Effector CD8-positive, alpha-beta T cell (primary cell): ENCODE results near the gene ITGA8.
"Not testable (repeated sequence)": the region's sequence is repeated elsewhere in the genome, so short reads cannot be mapped to it uniquely, and the experiment has no call there.

Experiments used
- DNase-seq: peaks from one replicate; lab custom pipeline; 2025; lab: John Stamatoyannopoulos, UW

Gene ITGA8

DNA sequence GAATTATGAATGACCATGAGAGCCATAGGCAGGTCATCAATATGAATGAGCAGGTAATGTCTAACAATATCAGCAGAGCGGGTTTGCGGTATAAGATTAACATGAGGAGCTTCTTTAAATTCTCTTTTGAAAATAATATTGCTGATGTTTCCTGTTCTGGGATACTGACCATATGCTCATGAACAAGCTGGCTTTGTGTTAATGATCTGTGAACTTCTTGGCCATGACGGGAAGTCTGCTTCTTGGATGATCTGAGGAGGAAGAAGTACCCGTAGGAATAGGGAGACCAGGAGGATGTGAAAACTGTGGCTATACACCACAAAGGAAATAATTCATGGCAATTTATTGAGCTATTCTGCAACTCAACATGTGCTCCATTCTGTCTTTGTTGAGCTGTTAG, 38.6 kb downstream of the ITGA8 start:
- no peak for DNase-seq

DNA sequence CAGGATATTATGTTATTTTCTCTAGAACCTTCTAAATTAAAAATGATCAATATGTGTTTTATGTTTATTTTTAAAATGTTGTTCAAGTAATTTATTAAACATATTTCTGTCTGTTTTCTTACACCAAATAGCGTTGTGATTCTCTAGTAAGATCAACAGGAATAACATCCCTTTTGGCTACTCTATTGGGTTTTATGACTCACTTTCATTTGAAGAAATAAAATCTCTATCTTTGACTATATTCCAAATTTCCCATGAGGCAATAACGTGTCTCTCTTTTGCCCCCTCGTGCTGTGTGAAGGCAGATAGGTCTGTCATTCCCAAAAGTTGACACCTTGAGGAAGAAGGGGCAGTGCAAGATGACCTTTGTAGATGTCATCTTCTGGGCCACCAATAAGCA, 40.9 kb downstream of the ITGA8 start:
- DNase-seq, result no peak

DNA sequence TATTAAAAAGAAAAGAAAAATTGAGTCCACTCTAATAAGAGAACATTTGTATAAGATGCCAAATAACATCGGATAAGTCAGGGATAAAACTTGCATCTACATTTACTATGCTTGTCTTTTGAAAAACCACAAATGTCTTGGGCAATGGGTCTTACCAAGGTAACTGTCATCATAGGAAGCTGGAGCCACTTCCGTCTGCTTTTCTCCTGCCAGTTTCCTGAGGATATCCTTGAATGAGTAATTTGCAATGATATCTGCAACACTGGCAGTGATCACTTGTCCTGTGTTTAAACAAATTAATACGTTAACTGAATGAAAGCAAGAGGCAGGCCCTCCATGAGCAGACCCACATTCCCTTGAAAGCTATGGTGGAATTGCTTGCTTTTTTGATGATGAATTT, 47.3 kb downstream of the ITGA8 start:
- no peak for DNase-seq

DNA sequence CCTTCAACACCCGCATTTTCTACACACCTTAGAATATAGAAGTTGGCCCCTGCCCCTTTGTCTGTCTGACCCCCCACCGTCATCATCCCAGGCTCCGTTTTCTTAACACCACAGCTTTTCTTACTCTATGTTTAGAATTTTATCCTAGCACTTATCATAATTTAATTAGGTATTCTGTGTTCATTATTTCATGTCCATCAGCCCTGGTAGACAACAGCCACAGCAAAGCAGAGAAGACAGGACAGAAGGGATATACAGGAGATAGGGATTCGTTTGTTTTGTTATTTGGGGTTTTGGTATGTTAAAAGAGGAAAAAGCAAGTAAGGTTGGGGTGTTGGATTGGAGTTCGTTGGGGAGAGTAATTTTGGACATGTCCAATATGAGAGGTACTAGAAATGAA, 48.8 kb downstream of the ITGA8 start:
- no peak for DNase-seq

DNA sequence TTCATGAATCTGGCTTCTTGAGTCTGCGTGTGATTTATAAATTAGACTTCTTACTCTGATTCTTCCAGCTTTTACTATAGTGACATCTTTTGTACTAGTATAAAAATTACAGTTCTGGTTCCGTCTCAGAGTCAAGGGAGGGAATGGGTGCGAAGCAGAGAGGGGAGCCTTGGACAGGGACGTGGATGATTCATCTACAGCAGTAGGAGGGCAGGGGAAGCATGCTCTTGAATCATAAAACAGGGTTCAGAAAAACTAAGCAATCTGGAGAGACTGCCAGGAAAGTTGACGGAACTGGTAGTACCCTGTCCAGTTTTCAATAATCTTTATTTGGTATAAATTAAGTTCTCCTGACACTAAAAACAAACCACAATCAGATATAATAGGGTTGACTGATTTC, 58.1 kb downstream of the ITGA8 start:
- no peak for DNase-seq

DNA sequence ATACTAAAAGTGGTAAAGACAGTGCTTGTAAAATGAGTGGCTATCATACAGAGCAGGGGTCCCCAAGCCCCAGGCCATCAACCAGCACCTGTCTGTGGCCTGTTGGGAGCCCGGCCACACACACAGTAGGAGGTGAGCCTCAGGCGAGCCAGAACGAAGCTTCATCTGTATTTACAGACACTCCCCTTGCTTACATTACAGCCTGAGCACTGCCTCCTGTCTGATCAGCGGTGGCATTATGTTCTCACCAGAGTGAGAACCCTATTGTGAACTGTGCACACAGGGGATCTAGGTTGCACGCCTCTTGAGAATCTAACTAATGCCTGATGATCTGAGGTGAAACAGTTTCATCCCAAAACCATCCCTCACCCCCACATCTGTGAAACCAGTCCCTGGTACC, 58.7 kb downstream of the ITGA8 start:
- DNase-seq, result no peak

DNA sequence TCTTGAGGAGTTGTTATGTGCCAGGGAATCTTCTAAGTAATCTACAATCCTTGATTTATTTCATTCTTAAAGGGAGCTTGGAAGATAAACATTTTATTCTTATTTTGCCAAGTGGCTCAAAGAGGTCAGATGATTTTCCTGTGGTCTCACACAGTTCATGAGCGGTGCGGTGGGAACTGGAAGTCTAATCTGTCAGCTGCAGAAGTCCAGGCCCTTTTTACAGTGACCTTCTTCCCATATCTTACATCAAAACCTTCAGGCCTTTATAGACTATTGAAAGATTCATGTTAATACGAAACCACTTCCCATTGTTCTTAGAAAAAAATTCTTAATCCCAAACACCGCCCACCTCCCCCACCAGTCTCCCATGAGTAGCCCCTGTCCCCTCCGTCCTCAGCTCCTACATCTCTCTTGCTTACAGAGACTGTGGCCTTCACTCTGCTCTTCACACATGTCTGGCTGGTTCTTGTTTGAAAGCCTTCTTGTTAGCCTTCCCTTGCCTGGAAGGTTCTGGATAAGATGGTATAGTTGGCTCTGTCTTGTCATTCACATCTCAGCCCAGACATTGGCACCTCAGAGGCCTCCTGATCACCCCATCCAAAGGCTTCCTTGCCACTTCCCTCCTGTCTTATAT, 61.5 kb downstream of the ITGA8 start:
- no peak for DNase-seq

DNA sequence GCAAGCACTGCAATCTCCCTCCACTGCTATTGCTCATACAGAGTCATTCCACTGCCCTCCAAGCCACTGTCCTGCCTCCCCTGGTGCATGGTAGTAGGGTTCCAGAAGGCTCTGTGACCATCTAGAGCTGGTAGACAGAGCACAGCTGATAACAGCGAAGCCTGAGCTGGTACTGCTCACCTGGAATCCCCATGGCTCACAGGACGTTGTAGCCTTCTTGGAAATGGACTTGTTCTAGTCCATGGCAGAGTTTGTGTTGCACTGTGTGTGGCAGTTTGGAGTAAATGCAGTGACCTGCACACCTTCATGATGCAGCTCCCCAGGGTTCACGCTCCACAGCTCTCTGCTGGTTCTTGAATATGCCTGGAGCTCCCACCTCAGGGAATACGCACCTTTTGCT, 67.0 kb downstream of the ITGA8 start:
- DNase-seq, result no peak

DNA sequence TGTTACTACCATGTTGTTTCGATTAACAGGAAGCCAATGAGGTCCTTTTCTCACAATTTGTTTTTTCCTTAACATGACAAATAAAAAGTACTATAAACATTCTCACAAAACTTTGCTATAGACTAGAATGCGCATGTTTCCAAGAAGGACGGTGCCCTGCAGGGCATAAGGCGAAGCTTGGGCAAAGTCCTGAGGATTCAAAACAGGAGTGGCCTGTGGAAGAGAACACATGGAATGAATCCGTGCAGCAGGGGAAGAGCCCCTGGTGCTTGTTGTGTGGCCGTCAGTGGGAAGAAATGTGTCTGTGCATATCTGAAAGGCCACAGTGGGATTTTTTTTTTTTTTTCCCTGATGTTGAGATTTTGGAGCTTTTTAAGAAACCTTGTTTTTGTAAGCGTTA, 67.6 kb downstream of the ITGA8 start:
- no peak for DNase-seq

DNA sequence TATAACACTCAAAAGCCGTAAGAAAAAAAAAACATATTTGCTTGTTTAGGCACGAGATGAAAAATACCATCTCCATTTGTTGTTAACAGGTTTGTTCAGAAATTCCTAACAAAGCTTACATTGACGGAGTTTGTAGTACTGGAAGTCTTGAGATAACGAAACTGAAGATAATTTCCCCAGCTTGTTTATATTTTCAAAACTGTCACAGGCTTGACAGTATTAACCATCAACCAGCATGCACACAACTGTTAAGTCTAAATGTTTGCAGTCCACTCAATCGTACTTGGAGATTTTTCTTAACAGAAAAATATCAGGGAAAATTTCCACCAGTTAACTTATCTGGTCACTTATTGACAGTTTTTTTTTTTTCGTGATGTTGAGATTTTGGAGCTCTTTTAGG, 68.5 kb downstream of the ITGA8 start:
- DNase-seq, result no peak

DNA sequence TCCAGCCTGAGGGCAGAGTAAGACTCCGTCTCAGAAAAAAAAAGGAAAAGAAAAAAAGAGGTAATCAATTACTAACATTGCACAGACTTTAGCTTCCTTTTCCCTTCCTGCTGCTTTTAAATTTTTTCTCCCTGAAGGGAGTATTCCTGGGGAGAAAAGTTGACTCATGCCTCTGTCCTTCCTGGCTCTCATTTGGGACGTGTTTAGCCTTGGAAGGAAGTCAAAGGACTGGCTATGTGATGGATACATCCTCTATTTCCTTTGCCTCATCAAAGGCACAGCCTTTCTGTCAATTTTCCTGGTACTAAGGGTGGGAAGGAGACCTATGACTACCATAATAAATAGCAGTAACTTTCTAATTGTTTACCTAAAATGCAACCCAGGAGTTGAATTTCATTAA, 77.6 kb downstream of the ITGA8 start:
- DNase-seq, result no peak

DNA sequence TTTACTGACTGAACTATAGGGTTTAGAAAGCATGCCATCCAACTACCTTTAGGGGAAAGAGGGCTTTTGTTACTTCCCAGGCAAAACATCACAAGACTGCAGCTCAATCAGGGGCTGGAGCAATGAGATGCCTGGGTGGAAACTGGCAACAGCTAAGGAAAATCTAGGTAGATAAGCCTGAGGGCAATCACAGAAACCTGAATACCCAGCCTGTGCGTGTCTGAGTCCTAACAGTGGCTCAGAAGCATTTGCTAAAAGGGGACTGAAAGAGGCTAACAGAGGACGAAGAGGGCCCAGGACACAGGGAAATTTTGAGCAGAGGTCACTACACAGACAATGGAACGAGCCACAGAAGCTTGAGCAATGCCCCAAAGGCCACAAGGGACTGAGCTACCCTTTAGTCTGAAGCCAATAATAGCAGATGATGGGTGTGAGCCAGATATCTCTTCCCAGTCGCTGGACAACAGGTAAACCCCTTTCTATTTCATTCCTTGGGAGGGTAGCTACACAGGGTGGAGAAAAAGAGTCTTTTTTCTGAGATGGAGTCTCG, 79.1 kb downstream of the ITGA8 start:
- no peak for DNase-seq

DNA sequence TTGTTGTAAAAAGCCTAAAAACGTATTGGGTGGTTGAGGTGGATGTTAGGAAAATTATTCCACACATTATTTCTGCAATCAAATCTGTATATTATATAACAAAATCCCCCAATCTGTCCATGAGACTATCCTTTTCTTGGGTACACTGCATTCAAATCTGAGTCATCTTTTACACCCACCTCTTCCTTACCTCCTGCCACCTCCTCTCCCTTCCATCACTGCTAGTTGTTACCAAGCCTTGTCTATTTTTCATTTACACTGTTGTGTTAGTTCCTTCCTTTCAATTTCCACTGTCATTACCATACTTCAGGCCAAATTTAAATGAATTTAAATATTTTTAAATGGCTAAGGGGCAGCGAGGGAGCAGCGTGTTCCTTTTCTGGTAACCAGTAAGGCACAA, 83.3 kb downstream of the ITGA8 start:
- DNase-seq, result no peak

DNA sequence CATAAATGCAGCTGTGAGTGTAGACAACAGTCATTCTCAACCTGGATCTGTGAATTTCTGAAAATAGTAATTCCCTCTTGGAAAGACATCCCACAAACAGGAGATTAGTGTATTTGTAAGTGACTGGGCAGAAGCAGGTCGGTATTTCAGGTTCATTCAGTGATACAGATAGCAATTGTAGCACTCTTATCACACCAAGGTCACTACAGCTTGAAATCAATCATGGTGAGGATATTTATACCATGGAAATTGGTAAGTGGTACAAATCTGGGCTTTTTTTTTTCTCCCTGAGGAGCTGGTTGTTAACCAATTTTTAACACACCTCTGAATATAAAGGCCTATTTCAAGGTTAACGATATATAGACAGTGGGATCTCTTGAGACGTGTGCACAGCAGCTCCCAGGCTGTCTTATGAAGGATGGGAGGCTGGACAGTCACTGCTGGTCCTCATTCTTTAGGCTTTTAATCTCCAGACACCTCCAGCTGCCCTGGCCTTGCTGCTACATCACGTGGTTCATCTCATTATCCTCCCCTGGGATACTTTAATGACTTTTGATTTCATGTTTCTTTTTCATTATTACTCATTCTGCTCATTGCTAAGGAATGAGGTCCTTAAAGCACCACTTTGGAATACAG, 87.1 kb downstream of the ITGA8 start:
- DNase-seq, result no peak

DNA sequence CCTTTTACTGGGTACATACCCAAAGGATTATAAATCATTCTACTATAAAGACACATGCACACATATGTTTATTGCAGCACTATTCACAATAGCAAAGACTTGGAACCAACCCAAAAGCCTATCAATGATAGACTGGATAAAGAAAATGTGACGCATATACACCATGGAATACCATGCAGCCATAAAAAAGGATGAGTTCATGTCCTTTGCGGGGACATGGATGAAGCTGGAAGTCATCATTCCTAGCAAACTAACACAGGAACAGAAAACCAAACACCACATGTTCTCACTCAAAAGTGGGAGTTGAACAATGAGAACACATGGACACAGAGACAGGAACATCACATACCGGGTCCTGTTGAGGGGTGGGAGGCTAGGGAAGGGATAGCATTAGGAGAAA, 88.5 kb downstream of the ITGA8 start:
- not testable (repeated sequence) for DNase-seq

DNA sequence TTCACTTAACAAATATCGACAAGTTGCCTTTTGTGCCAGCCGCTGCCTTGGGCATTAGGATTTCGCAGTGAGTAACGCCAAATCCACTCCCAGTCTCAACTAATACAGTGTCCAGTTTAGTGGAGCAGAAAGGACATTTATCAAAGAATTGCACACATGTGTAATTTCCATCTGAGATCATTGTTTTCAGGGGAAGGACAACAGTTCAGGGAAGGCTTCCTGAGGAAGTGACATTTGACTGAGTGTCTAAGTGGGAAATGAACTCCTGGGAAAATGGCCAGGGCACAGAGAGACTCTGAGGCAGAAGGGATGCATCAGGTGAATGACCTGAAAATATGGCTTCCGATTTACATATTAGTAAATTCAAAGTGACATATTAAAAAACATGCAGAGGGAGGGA, 89.4 kb downstream of the ITGA8 start:
- no peak for DNase-seq

DNA sequence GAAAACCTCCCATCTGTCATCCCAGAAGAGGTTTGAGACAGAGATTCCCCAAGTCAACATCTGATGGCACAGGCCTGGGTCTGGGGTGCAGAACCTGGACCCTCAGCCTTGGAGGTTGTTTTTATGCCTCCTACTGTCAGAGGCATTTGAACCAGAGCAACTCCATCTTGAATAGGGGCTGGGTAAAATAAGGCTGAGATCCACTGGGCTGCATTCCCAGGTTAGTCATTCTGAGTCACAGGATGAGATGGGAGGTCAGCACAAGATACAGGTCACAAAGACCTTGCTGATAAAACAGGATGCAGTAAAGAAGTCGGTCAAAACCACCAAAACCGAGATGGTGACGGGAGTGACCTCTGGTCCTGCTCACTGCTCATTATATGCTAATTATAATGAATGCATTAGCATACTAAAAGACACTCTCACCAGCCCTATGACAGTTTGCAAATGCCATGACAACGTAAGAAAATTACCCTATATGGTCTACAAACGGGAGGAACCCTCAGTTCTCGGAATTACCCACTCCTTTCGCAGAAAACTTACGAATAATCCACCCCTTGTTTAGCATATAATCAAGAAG, 92.0 kb downstream of the ITGA8 start:
- DNase-seq, result no peak

DNA sequence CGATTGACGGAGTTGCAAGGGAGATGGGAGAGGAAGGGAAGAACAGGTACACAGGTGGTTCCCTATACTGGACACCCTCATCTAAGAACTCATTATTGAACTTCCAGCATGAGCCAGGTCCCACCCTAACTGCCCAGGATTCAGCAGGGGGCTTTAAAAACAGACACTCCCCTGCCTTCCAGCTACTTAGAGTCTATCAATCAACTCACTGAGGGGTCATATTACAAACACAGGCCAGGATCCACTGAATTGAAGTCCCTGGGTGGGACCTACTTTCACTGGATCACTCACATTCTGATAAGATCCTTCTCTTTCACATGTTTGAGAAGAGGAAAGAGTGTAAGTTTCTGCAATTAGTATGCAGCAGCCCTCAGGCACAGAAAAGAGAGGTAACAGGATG, 92.8 kb downstream of the ITGA8 start:
- DNase-seq, result no peak

DNA sequence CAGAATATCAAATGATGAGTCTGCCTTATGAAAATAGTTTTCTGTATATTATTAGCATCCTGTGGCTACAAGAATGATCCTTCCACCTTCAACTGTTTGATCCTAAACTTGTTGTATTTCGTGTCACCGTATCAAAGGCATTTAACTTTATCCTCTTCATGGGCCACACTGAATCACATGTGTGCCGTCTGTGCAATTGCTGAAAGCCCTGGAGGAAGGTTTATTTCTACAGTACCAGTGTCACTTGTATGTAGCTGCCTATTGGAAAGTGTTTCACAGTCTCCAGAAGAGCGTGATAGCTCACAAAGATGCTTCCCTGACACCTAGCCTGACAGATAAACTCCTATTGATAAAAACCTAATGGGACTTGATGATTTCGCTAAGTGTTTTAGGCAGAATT, 94.5 kb downstream of the ITGA8 start:
- DNase-seq, result no peak

DNA sequence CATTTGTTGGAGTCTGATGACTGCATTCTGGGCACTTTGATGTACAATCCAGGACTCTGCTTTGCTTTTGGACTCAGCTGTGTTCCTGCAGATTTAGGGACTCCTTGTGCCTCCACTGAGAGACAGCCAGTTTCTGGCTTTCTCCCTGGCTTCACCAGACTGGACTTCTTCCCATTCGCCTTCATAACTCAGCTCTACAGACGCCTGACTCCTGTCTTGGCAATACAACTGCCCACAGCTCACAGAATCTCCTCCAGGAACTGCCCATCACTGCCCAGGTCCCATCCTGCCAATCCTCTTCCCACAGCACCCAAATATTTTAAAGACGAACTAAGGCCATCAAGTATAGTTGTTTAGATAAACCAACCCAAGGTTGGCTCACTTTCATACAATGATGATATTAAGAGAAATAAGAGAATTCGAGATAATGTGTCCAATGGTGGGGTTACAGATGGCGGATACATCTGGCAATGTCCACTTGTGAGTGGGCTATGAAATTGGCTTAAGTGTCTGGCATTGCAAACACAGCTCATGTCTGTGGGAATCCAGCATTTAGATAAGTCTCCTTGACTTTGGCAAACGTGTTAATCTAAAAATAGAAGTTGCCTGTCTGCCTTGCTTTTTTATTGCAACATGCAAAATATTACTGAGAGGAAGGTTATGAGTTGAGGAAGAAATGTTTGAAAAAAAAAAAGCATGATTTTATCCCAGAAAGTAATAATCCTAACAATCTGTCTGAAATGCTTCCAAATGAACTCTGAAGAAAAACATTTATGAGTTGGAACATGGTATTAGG, 95.1 kb downstream of the ITGA8 start:
- DNase-seq, result no peak

DNA sequence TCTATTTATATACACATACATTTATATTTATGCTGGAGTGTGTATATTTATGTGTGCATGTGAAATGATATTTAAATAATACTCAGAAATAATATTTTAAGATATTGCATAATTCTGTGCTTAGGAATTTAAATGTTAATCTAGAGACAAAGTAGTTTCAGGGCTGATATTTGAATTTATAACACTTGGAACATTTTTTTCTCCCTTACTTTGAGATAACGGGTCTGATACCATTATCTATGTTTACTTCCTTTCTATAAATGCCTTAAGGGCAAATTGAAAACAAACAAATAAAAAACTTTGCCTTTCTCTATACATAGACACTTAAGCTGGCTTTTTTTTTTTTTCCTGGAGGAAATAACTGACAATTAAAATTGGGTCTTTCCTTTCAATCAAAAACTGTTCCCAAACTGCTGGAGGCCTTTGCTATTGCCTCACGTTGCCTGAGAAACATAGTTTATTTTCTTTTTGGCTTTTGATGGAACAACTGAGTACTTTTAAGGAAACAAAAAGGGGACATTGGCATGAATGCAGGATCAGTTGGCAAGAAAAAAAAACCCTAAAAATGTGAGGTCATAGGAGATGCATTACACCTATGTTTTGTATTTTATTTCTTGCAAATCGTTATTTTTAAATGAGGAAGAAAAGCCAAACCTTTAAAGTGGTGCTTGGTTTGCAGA, 98.7 kb downstream of the ITGA8 start:
- no peak for DNase-seq

DNA sequence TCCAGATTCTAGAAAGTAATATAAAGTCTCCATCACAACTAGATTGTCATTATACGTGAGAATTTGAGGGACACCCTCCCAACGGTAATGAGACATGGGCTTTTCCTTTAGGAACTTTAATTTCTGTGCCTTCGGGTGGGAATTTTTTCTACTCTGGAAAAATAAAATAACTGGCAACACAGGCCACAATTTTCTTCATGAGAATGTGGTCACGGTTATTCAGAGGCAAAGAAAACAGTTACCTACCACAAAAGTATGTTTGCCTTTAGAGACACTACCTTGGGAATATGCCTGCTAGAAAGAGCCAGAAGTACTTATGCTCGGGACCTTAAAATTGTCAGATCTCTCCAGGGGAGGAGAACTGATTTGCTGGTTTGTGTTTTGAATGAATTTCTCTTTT, 99.4 kb downstream of the ITGA8 start:
- no peak for DNase-seq
